Measurements from ENCODE around the gene C20orf204.

Gene C20orf204

DNA sequence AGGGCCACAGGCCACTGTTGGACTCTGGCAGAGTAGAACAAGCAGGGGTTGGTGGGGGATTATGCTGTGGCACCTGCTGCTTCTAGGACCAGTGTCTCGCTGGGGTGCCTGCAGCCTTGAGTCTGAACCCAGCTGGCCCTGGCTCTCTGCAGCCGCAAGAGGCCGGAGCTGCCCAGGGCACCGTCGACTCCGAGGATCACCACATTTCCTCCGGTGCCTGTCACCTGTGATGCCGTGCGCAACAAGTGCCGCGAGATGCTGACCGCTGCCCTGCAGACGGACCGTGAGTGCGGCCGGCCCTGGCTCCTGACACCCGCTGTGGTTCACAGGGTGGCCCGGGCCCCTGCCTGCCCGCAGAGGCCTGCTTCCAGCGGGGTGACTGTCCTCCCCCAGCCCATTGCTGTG is 33.2 kb downstream of the C20orf204 start:
- TF ChIP-seq, protein P1, sequence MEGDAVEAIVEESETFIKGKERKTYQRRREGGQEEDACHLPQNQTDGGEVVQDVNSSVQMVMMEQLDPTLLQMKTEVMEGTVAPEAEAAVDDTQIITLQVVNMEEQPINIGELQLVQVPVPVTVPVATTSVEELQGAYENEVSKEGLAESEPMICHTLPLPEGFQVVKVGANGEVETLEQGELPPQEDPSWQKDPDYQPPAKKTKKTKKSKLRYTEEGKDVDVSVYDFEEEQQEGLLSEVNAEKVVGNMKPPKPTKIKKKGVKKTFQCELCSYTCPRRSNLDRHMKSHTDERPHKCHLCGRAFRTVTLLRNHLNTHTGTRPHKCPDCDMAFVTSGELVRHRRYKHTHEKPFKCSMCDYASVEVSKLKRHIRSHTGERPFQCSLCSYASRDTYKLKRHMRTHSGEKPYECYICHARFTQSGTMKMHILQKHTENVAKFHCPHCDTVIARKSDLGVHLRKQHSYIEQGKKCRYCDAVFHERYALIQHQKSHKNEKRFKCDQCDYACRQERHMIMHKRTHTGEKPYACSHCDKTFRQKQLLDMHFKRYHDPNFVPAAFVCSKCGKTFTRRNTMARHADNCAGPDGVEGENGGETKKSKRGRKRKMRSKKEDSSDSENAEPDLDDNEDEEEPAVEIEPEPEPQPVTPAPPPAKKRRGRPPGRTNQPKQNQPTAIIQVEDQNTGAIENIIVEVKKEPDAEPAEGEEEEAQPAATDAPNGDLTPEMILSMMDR (IDR thresholded peaks at IDR 0.05; ENCODE audit: control insufficient read depth, extremely low read depth, insufficient read depth), result no peak
- no peak for DNase-seq (ENCODE audit: low read depth)
- H3K4me3 ChIP-seq (ENCODE audit: low read depth, low read length), result no peak overlapping the region

DNA sequence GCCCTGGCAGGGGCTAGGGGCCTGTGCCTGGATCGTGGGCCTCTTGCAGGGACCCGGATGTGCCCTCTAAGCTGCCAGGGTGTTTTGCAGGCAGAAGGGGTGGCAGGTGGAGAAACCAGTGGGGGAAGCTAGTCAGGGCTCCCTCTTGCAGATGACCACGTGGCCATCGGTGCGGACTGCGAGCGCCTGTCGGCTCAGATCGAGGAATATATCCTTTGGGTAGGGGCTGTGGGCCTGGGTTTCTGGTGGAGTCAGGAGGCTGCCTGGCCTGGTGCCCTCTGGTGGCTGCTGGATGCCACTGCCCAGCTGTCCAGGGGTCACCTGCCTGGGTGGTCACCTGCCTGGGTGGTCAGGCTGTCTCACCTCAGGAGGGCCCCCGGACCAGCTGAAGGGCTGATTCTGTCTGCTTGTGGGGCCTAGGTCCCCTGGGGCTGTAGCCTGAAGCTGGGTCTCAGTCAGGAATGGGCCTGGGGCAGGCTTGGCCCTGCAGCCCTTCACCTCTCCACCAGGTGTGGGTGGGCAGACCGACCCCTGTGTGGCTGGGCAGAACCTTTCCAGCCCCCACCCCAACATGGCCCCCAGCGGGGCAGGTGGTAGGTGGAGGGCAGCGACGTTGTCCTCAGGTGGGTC is 33.7 kb downstream of the C20orf204 start:
- no peak overlapping the region for H3K4me3 ChIP-seq (ENCODE audit: low read depth, low read length)
- DNase-seq (ENCODE audit: low read depth), result no peak
- TF ChIP-seq, protein P1 (IDR thresholded peaks at IDR 0.05; ENCODE audit: control insufficient read depth, extremely low read depth, insufficient read depth), result peak; percentile 65

DNA sequence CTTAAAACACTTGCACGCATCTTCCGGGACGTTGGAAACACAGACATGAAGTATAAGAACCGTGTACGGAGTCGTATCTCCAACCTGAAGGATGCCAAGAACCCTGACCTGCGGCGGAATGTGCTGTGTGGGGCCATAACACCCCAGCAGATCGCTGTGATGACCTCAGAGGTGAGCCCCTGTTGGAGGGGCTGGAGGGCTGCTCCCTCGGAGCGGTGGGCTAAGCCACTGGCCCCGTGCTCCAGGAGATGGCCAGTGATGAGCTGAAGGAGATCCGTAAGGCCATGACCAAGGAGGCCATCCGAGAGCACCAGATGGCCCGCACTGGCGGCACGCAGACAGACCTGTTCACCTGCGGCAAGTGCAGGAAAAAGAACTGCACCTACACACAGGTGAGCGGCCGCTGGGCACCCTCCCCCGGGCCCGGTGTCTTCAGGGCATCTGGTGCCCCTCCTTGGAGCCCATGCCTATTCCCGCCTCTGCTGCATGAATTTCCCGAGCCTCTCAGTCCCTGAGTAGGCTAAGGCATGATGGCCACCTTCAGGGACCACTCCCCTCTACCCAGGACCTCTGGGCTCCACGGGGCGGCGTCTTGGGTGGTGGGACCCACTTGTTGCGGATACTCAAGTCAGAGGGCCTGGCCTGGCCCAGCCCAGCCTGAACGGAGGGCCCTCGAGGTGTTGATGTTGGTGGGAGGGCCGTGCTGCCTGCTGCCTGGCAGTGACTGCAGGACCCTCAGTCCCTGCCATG is 34.4 kb downstream of the C20orf204 start:
- no peak overlapping the region for H3K4me3 ChIP-seq (ENCODE audit: low read depth, low read length)
- TF ChIP-seq, protein P1 (IDR thresholded peaks at IDR 0.05; ENCODE audit: control insufficient read depth, extremely low read depth, insufficient read depth), result no peak
- DNase-seq (ENCODE audit: low read depth), result no peak

DNA sequence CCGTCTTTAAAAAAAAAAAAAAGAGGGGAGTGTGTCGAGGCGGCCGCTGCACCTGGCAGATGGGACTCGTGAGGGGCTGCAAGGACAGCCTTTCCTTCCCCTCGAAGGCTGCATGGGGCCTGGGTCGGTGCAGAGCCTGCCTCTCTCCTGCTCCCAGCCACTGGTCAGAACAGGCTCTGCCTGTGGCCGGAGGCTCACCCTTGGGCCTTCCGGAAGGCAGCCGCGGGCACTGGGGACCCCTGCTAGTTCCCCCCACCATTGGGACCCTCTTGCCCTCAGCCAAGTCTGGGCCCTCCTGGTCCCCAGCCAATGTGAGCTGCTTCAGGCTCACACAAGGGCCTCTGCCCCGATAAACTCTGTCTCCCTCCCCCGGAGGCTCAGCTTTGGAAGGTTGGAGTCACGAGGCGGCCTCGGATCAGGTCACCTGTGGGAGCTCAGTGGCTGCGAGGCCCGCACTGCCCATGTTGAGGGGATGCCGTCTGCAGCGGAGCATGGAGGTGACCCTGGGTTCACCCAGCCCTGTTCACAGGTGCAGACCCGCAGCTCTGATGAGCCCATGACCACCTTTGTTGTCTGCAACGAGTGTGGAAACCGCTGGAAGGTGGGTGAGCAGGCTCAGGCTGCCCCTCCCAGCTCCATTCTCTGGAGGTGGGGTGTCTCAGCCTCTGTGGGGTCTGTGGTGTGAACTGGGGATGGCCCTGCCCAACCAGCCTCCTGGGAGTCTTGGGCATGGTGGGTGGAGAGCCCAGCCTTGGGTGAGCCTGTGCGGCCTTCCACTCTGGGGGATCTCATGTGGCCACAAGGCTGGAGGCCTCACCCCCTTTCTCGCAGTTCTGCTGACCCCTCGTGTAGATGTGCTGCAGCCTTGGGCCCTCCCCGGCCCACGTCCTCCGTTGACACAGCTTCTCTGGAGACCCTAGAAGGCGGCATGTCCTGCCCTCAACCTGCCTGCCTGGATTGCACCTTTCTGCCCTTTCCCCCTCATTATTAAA is 35.7 kb downstream of the C20orf204 start:
- no peak overlapping the region for H3K4me3 ChIP-seq (ENCODE audit: low read depth, low read length)
- TF ChIP-seq, protein P1 (IDR thresholded peaks at IDR 0.05; ENCODE audit: control insufficient read depth, extremely low read depth, insufficient read depth), result no peak

DNA sequence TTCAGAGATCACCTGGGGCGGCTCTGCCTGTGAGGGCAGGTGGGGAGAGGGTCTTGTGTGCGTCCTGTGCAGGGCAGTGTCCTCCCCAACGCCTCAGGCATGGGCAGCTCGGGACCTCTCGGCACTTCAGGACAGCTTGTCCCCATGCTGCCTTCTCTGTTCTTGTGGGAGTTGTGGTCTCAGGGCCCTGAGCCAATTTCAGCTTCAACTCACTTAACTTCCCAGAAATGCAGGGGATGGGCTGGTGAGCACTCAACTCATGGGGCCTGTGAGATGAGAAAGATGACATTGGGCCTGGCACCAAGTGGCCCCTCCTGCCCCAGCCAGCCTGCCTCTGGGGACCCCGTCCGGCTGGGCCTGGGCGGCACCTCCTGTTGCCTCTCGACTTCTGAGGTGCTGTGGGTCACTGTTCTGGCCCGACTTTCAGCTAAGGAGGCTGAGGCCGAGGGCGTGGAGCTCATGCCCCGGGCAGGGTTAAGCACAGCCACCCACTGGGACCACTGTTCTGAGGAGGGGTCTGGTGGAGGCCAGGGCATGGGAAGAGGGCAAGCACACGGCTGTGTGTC is 36.6 kb downstream of the C20orf204 start:
- H3K4me3 ChIP-seq (ENCODE audit: low read depth, low read length), result no peak overlapping the region
- TF ChIP-seq, protein P1 (IDR thresholded peaks at IDR 0.05; ENCODE audit: control insufficient read depth, extremely low read depth, insufficient read depth), result no peak
- no peak for DNase-seq (ENCODE audit: low read depth)

More for the DNA sequence above, 35.7 kb downstream of the C20orf204 start:
- DNase-seq (ENCODE audit: low read depth), result no peak

DNA sequence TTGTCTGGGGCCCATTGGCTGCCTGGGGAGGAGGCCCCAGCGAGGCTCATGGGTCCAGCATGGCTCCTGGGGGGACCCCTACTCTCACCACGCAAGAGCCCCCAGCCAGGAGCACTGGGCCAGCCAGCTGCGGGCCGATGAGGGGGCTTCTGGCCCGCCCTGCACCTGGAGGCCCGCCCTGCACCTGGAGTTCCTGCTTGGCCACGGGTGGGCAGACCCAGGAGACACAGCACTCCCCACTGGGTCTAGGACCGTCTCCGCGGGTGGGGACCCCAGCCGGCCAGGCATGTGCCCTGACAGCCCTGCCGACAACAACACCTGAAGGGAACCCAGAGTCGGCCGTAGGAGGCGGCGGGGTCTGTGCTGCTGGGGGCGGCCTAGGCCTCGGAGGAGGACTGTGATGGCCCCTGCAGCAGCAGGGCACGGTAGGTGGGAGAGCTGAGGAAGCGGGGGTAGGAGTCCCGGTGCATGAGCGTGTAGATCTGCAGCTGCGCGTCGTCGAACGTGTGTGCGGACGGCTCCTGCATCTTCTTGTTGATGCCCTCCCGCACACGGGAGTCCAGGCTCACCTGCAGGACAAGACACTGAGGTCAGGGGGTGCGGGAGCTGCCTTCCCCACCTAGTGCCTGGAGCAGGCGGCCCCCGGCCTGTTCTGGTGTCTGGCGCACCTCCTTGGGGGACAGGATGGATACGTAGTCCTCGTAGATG is 37.6 kb downstream of the C20orf204 start:
- no peak overlapping the region for H3K4me3 ChIP-seq (ENCODE audit: low read depth, low read length)
- TF ChIP-seq, protein P1 (IDR thresholded peaks at IDR 0.05; ENCODE audit: control insufficient read depth, extremely low read depth, insufficient read depth), result no peak
- no peak for DNase-seq (ENCODE audit: low read depth)
